HPDE6-E6E7 (cell line): ENCODE data around the gene TCF7L2.
A peak's percentile ranks its signal among the peaks of the same experiment; 100 is the strongest.

Experiments
- DNase-seq: peaks from one replicate; pipeline ENCODE4 v3.0.0; 2011; ENCODE audit warnings: missing footprints; ENCODE audit errors: extremely low spot score

TCF7L2 gene

DNA sequence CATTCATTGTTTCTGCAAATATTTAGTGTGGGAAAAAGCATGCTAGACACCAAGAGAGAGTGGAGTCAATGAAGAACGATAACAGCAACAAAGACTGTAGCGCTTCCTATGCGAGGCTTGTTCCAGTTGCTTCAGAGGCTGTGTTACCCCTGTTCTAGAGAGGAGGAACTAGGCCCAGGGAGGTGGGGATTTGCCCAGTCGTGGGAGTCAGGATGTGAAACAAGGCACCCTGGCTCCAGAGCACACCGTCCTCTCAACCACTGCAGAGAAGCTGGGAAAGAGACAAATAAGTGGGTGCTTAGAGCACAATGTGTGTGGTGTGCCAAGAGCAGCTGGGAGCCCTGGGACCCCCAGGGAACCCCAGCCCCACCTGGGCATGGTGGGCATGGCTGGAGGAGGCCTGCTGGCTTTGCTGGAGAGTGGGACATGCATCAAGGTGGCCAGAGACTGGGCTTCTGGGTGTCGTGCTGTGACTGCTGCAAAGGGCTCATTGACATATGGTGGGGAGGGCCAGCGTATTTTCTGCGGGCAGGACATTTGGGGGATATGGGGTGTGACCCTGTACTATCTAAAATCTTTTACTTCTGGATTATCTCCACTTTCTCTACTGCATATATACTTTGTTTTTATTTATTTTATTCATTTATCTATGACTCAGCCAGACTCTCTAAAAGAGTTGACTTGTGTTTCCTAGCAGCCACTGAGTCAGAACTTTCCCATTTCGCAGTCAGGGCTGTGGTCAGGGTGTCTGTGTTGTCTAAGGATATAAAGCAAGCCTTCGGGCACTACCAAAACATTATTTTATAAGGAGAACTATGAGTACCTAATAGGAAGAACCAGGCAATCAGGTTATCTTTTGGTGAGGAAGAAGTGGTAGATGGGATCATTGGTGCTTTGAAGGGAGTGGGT is 95.4 kb downstream of the TCF7L2 start:
- peak; percentile 84 for DNase-seq

- no peak for DNase-seq
These were observed 97.1 kb downstream of the TCF7L2 start for GRCh38 chr10:113047151-113047550.

GRCh38 chr10:113047605-113047962 is 97.5 kb downstream of the TCF7L2 start:
- peak; percentile 53 for DNase-seq

GRCh38 chr10:113047963-113048781 is 98.1 kb downstream of the TCF7L2 start:
- DNase-seq, result no peak

DNA sequence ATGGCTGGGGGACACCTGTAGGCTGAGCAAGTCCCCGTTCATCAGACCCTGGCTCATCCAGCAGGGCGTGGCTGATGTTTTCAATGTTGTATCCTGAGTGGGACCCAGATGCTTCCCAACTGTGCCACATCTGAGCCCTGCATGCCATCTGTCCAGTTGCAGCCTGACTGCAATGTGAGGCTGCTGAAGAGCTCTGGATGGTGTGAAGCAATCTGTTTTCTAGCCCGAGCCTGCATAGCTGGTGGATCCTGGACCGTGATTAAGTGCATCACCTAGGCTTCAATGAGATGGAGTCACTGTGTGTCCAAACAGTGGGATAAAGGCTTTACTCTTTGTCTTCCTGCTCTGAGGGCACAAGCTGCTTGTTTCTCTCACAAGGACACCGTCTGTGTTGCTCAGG is 99.8 kb downstream of the TCF7L2 start:
- no peak for DNase-seq

GRCh38 chr10:113052076-113052830 is 102.2 kb downstream of the TCF7L2 start:
- no peak for DNase-seq

DNA sequence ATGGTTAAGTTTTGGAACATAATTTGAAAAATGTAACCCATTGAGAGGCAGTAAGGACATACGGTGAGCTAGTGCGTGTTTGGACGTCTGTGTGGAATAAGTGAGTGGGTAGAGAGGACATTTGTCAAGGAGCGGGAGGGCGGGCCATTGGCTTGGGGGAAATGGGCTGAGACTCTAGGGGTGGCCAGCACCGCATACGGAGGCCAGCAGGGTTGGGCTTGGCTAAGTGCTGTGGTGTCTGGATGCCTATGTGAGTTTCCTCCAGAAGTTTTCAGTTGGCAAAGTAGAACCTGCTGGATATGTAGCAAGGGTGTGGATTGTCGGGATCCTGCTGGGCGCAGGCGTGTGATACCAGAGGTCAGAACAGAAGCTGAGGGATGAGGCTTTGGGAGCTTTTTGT is 103.0 kb downstream of the TCF7L2 start:
- DNase-seq, result no peak

- no peak for DNase-seq
These were observed 103.8 kb downstream of the TCF7L2 start for GRCh38 chr10:113053881-113054280.

DNA sequence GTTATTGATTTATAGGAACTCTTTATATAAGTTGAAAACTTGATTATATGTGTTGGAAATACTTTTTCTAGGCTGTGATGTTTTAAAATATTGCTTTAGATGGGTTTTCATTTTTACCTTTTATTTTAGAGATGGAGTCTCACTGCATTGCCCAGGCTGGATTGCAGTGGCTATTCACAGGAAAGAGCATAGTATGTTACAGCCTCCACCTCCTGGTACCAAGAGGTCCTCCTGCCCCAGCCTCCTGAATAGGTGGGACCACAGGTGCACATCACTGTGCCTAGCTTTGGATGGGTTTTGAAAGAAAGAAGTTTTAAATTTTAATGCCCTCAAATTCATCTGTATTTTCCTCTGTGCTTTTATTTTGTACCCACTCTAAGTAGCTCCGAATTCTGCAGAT is 105.4 kb downstream of the TCF7L2 start:
- no peak for DNase-seq

- no peak for DNase-seq
These were observed 106.0 kb downstream of the TCF7L2 start for GRCh38 chr10:113056030-113056429.

DNA sequence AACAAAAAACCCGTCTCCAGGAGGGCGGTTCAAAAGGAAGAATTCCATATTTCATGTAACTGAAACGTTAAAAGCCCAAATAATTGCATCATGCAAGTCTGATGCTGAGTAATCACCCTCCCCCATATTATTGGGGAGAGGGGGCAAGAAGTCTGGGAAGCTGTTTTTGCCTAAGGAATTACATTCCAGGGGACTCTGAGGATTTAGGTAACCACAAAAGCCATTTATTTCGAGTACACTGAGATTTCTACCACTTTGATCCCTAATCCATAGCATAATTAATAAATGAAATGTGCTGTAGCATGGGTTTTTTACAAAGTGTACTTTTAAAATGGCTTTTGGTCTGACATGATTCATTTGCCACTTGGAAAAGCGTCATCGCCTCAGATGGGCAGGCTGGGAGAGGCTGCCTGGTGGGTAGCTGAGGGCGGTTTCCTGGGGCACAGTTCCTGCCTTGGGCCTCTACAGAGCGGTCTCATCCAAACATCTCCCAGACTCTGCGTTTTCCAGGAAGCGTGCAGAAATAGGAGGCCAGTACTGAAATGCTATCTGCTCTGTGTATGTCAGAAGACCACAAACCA is 106.5 kb downstream of the TCF7L2 start:
- DNase-seq, result no peak

GRCh38 chr10:113057948-113058522 is 108.0 kb downstream of the TCF7L2 start:
- no peak for DNase-seq

GRCh38 chr10:113058523-113059370 is 108.7 kb downstream of the TCF7L2 start:
- no peak for DNase-seq

DNA sequence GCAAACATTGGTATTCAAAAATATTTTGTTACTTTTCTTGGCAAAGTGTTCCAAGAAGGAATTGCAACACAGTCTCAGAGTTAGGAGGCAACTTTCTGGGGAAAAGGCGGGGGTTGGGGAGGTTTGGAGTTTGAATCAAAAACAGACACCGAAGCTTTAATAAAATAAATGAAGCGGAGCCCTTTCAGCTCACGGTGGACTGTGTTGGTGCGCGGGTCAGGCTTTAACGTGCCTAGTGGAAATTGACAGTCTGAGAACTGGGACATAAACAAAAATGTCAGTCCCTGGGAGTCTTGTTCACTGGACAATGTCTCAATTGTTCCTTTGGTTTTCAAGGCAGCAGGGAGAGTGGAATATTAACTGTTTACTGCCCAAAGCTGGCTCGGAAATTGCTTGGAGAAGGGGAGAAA is 109.3 kb downstream of the TCF7L2 start:
- DNase-seq, result no peak

- DNase-seq, result no peak
These were observed 110.4 kb downstream of the TCF7L2 start for GRCh38 chr10:113060201-113061053.

- no peak for DNase-seq
These were observed 111.0 kb downstream of the TCF7L2 start for GRCh38 chr10:113061054-113061430.

- no peak for DNase-seq
These were observed 111.5 kb downstream of the TCF7L2 start for GRCh38 chr10:113061557-113061956.

- no peak for DNase-seq
These were observed 113.3 kb downstream of the TCF7L2 start for GRCh38 chr10:113063043-113063967.
